CD4-positive, alpha-beta T cell treated with Interleukin-2 at 100 ng/mL for 4 hours (primary cell): ENCODE measurements around the gene TAS2R38.
"Not testable (repeated sequence)": the region's sequence is repeated elsewhere in the genome, so short reads cannot be mapped to it uniquely, and the experiment has no call there.

Experiments
- DNase-seq: peaks from one replicate; pipeline ENCODE4 v3.0.0-alpha.2; 2020; ENCODE audit warnings: low spot score

Gene TAS2R38

GRCh38 chr7:141973673-141974072 lies at the start of gene TAS2R38:
Gene TAS2R38 (minus strand): TSS chr7:141973773. CDS start chr7:141973689, 84 bp downstream.
- DNase-seq, result no peak

- DNase-seq, result no peak
These were observed 44.6 kb upstream of the TAS2R38 start for GRCh38 chr7:142018154-142018553.

GRCh38 chr7:142017451-142017850 lies 43.9 kb upstream of the TAS2R38 start:
- no peak for DNase-seq

- DNase-seq, result no peak
These were observed 39.4 kb upstream of the TAS2R38 start for GRCh38 chr7:142012825-142013511.

GRCh38 chr7:142010952-142011548 lies 37.5 kb upstream of the TAS2R38 start:
- no peak for DNase-seq

GRCh38 chr7:142009187-142009586 lies 35.6 kb upstream of the TAS2R38 start:
- DNase-seq, result no peak

- DNase-seq, result no peak
These were observed 33.0 kb upstream of the TAS2R38 start for GRCh38 chr7:142006577-142006976.

GRCh38 chr7:142002179-142002578 lies 28.6 kb upstream of the TAS2R38 start:
- no peak for DNase-seq

- DNase-seq, result no peak
These were observed 27.7 kb upstream of the TAS2R38 start for GRCh38 chr7:142001163-142001874.

- no peak for DNase-seq
These were observed 26.7 kb upstream of the TAS2R38 start for GRCh38 chr7:142000244-142000643.

GRCh38 chr7:141999058-141999623 lies 25.6 kb upstream of the TAS2R38 start:
- DNase-seq, result no peak

- no peak for DNase-seq
These were observed 19.8 kb upstream of the TAS2R38 start for GRCh38 chr7:141993354-141993753.

- DNase-seq, result no peak
These were observed 19.1 kb upstream of the TAS2R38 start for GRCh38 chr7:141992688-141993087.

GRCh38 chr7:141992156-141992555 lies 18.6 kb upstream of the TAS2R38 start:
- no peak for DNase-seq

GRCh38 chr7:141991140-141991539 lies 17.6 kb upstream of the TAS2R38 start:
- no peak for DNase-seq

- DNase-seq, result no peak
These were observed 16.6 kb upstream of the TAS2R38 start for GRCh38 chr7:141990011-141990725.

- not testable (repeated sequence) for DNase-seq
These were observed 14.2 kb upstream of the TAS2R38 start for GRCh38 chr7:141987803-141988202.

- no peak for DNase-seq
These were observed 13.3 kb upstream of the TAS2R38 start for GRCh38 chr7:141986923-141987322.

GRCh38 chr7:141985926-141986325 lies 12.4 kb upstream of the TAS2R38 start:
- not testable (repeated sequence) for DNase-seq

- DNase-seq, result no peak
These were observed 6.0 kb upstream of the TAS2R38 start for GRCh38 chr7:141979568-141979967.

- DNase-seq, result no peak
These were observed 4.8 kb upstream of the TAS2R38 start for GRCh38 chr7:141978351-141978750.
